ENCODE results near the gene BBS7.
A peak's percentile ranks its signal among the peaks of the same experiment; 100 is the strongest.

Gene BBS7

GRCh38 chr4:121861426-121861825 is 8.8 kb downstream of the BBS7 start:
- TF ChIP-seq ZNF274 (IDR thresholded peaks at IDR 0.05; ENCODE audit: low read depth, low read length): no peak

GRCh38 chr4:121860121-121860520 is 10.2 kb downstream of the BBS7 start:
- no peak overlapping the region for H3K4me3 ChIP-seq (ENCODE audit: low read length)
- TF ChIP-seq ZNF274 (IDR thresholded peaks at IDR 0.05; ENCODE audit: low read depth, low read length): no peak

More at GRCh38 chr4:121861426-121861825, 8.8 kb downstream of the BBS7 start:
- H3K4me3 ChIP-seq (ENCODE audit: low read length): no peak overlapping the region

- TF ChIP-seq ZNF274 (IDR thresholded peaks at IDR 0.05; ENCODE audit: low read depth, low read length): no peak
- no peak overlapping the region for H3K4me3 ChIP-seq (ENCODE audit: low read length)
Measured at GRCh38 chr4:121851354-121851753, 18.9 kb downstream of the BBS7 start.

GRCh38 chr4:121846662-121847061 is 23.6 kb downstream of the BBS7 start:
- TF ChIP-seq ZNF274 (IDR thresholded peaks at IDR 0.05; ENCODE audit: low read depth, low read length): no peak
- H3K4me3 ChIP-seq (ENCODE audit: low read length): no peak overlapping the region

- no peak overlapping the region for H3K4me3 ChIP-seq (ENCODE audit: low read length)
- no peak for TF ChIP-seq ZNF274 (IDR thresholded peaks at IDR 0.05; ENCODE audit: low read depth, low read length)
Measured at GRCh38 chr4:121842862-121843261, 27.4 kb downstream of the BBS7 start.

GRCh38 chr4:121838136-121838535 is 32.1 kb downstream of the BBS7 start:
- H3K4me3 ChIP-seq (ENCODE audit: low read length): no peak overlapping the region
- no peak for TF ChIP-seq ZNF274 (IDR thresholded peaks at IDR 0.05; ENCODE audit: low read depth, low read length)

GRCh38 chr4:121829511-121829910 is 40.8 kb downstream of the BBS7 start:
- TF ChIP-seq ZNF274 (IDR thresholded peaks at IDR 0.05; ENCODE audit: low read depth, low read length): no peak
- H3K4me3 ChIP-seq (ENCODE audit: low read length): no peak overlapping the region

- TF ChIP-seq ZNF274 (IDR thresholded peaks at IDR 0.05; ENCODE audit: low read depth, low read length): no peak
- no peak overlapping the region for H3K4me3 ChIP-seq (ENCODE audit: low read length)
Measured at GRCh38 chr4:121827853-121828252, 42.4 kb downstream of the BBS7 start.

GRCh38 chr4:121824950-121825349 is 45.3 kb downstream of the BBS7 start:
- no peak for TF ChIP-seq ZNF274 (IDR thresholded peaks at IDR 0.05; ENCODE audit: low read depth, low read length)
- no peak overlapping the region for H3K4me3 ChIP-seq (ENCODE audit: low read length)

- H3K4me3 ChIP-seq (ENCODE audit: low read length): peak overlapping the region; percentile 66
Measured at GRCh38 chr4:121824171-121824527, 46.1 kb downstream of the BBS7 start.

GRCh38 chr4:121823505-121824170 is 46.6 kb downstream of the BBS7 start, which contains the start of gene CCNA2:
TSS of gene CCNA2 (minus strand) at chr4:121823883. CDS start at chr4:121823628, 255 bp downstream.
- H3K4me3 ChIP-seq (ENCODE audit: low read length): peak within 1 kb of the TSS; percentile 83
- TF ChIP-seq ZNF274 (IDR thresholded peaks at IDR 0.05; ENCODE audit: low read depth, low read length): no peak

More at GRCh38 chr4:121824171-121824527, 46.1 kb downstream of the BBS7 start:
- no peak for TF ChIP-seq ZNF274 (IDR thresholded peaks at IDR 0.05; ENCODE audit: low read depth, low read length)

- TF ChIP-seq ZNF274 (IDR thresholded peaks at IDR 0.05; ENCODE audit: low read depth, low read length): no peak
- H3K4me3 ChIP-seq (ENCODE audit: low read length): peak overlapping the region; percentile 83
Measured at GRCh38 chr4:121822796-121823504, 47.3 kb downstream of the BBS7 start.

- no peak for TF ChIP-seq ZNF274 (IDR thresholded peaks at IDR 0.05; ENCODE audit: low read depth, low read length)
- peak overlapping the region; percentile 83 for H3K4me3 ChIP-seq (ENCODE audit: low read length)
Measured at GRCh38 chr4:121822047-121822446, 48.2 kb downstream of the BBS7 start.

- no peak for TF ChIP-seq ZNF274 (IDR thresholded peaks at IDR 0.05; ENCODE audit: low read depth, low read length)
- H3K4me3 ChIP-seq (ENCODE audit: low read length): no peak overlapping the region
Measured at GRCh38 chr4:121819216-121819965, 50.9 kb downstream of the BBS7 start.

GRCh38 chr4:121818215-121818614 is 52.1 kb downstream of the BBS7 start:
- no peak for TF ChIP-seq ZNF274 (IDR thresholded peaks at IDR 0.05; ENCODE audit: low read depth, low read length)
- H3K4me3 ChIP-seq (ENCODE audit: low read length): no peak overlapping the region
